ENCODE results near the gene RUNX2. TPM values are rescaled to one million over a fixed set of nuclear protein-coding genes. Genes with fewer than 3 reads are reported as not detected.

RUNX2 gene
- total and polyA plus RNA-seq, 2 of the 8 experiments (the other 6 are each of a cell fraction or from before 2014, with no cell fraction given) = 0.26 to 1.2 TPM

GRCh38 chr6:45495429-45496084 is 167.4 kb downstream of the RUNX2 start (continued):
- TF ChIP-seq CHD2 (IDR thresholded peaks at IDR 0.05; ENCODE audit: low read length) = no peak

Data from H1 (cell line).